Activated T-cell treated with anti-CD3 and anti-CD28 coated beads for 48 hours (primary cell): ENCODE data around the gene MRPL53.
"Not testable (repeated sequence)": the region's sequence is repeated elsewhere in the genome, so short reads cannot be mapped to it uniquely, and the experiment has no call there.

Source experiments
- DNase-seq: peaks from one replicate; pipeline ENCODE4 v3.0.0-alpha.2; 2020; ENCODE audit warnings: low read depth

The MRPL53 gene

GRCh38 chr2:74454654-74455511, 17.6 kb downstream of the MRPL53 start, which contains the start of gene INO80B:
INO80B (plus strand) TSS chr2:74455087; CDS start chr2:74455117, 30 bp downstream.
- DNase-seq: peak; percentile 95

- no peak for DNase-seq
These were observed 21.8 kb downstream of the MRPL53 start for GRCh38 chr2:74450570-74451190.

GRCh38 chr2:74448771-74449170, 23.7 kb downstream of the MRPL53 start:
- DNase-seq: no peak

DNA sequence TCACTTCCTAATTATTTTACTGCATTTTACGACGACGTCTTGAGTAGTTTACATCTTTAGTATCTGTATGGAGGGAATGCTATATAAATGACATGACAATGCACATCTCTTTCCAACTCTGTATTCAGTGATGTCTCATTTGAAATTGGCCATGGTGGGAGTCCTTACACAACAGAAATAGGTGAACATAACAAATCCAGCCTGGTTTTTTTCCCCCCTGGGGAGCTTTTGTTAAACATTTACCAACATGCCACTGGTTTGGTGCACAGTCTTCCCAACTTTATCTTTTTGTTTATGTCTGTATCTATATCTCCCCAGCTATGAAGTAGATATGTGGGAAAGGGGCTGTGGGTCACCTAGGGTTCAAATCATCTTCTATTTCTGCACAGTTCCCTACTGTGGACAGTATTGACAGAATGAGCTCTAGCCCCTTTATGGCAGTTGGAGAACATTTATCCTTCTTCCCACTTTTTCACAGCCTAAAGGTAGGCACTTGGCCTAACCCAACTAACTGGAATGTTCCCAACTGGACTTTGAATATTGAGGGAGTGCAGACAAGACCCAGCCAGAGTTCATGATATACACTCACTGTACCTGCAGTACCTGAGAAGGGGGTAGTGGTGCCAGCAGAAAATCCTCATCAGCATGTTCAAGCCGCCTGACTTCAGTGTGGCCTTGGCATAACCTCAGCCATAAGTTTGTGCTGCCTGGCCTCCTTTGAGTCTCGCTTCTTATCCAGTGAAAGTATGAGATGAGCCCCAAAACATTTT, 25.1 kb downstream of the MRPL53 start:
- no peak for DNase-seq

DNA sequence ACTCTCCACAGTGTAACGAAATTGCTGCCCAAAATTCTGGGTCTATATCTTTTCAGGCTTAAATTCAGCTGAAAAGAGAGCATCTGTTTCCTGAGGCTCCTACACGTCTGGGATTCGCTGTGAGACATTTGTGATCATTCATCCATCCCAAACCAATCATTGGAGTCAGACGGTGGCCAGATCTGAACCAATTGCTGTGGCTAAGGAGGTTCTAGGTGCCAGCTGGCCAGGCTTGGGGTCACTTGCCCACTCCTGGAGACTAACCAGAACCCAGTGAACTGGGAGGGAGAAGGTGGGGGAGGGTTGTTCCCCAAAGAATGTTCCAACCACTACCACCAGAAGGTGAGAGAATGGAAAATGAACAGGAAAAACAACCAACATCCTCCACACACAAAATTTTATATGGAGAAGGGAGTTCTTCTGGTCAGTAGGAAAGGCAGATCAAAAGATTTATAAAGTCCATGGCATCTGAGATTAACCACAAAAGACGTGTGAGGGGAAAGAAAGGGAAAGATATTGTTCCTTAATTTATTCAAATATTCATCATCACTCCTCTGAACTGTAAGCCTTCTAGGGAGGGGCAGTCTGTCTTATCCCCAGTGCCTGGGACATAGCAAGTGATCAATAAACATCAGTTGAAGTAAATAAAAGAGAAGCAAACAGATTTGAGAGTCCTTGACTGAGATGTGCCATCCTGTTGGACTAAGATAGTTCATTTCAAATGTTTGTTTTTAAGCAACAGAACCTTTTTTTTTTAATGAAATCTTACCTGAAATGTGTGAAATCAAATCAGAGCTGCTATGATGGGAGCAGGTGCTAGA, 27.8 kb downstream of the MRPL53 start:
- DNase-seq: no peak

DNA sequence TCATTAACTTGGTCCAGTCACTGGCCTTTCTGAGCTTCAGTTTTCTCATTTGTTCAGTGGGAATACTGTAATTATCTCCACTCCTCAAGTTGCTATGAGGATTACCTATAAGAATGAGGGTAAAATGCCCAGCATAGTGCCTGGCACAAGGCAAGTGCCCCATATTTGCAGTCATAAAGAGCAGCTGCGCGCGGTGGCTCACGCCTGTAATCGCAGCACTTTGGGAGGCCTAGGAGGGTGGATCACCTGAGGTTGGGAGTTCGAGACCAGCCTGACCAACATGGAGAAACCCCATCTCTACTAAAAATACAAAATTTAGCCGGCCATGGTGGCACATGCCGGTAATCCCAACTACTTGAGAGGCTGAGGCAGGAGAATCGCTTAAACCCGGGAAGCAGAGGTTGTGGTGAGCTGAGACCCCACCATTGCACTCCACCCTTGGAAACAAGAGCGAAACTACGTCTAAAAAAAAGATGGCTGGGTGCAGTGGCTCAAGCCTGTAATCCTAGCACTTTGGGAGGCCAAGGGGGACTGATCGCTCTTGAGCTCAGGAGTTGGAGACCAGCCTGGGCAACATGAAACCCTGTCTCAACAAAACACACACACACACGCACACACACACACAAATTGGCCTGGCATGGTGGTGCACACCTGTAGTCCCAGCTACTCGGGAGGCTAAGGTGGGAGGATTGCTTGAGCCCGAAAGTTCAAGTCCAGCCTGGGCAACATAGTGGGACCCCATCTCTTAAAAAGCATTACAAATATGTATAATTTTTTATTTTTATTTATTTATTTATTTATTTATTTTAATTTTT, 29.8 kb downstream of the MRPL53 start:
- DNase-seq: not testable (repeated sequence)

DNA sequence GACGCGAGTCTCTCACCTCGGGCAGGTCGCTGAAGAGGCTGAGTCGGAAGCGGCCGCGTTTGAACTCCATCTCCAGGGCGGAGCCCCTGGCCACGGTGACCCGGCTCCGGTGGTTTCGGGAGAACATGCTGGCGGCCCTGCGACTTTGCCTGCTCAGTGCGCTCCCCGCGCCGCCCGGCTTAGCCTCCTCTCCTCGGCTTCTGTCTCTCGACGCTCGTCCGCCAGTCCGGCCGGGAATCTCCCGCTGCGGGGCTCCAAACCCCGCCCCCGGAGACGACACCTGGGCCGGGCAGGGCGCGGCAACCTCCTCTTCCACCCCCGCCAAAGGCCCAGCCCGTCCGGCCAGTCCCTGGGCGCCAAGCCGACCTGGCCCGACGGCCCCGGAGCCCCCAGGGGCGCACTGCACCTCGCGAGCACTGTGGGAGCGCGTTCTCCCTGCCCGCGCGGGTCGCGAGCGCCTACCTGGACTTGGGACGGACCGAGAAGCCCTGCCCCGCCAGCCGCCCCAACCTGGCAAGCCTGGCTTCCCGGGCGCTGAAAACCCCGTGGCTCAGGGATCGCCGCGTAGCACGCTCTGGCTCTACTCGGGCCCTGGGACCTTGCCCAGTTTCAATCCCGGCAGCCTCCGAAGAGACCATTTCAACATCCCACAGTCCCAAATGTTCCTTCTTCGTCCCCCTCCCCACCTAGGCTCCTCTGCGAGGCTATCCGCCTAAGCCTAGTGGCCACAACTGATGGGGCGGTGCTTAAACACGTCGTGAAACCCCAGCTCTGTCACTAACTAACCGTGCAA, 30.6 kb downstream of the MRPL53 start, which contains the start of gene RTKN:
Gene RTKN, minus strand, starts transcription at position 248 of the 793 bp plus-strand sequence. Its CDS starts 121 bp downstream, at position 127.
- no peak for DNase-seq

GRCh38 chr2:74441170-74441689, 31.2 kb downstream of the MRPL53 start:
- DNase-seq: no peak

DNA sequence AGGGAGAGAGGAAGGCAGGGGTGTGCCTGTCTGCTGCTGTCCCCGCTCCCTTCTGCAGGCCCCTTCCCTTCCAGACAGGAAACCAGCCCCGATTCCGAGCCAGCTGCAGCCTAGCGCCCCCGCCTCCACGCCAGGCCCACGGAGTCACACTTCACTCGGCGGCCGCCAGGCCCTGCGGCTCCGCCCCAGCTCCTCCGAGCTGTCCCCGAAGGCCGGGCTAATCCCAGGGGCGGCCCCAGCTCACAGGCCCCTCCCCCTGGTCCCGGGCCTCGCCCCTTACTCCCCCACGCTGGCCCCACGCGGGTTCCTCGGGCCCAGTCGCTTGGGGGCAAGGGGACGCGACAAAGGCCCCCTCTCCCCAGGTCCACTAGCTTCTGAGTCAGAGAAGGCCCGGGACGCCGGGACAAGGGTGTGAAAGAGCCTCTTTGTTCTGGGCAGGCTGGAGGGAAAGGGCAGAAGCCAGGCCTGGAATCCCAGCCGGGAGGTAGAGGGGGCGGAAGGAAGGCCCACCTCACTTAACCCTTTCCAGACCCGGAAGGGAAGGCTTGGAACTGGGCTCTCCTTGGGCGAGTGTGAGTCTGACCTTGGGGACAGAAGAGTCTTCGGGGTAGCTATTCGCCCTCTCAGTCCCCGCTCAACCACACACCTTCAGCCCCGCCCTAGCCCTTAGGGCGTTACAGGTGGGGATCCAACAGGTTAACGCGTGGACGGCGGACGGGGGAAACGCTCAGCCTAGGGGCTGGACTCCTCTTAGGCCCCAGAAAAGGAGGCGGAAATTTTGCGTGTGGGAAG, 31.9 kb downstream of the MRPL53 start:
- peak; percentile 63 for DNase-seq

GRCh38 chr2:74439803-74440377, 32.6 kb downstream of the MRPL53 start:
- no peak for DNase-seq

GRCh38 chr2:74439373-74439772, 33.1 kb downstream of the MRPL53 start:
- no peak for DNase-seq

DNA sequence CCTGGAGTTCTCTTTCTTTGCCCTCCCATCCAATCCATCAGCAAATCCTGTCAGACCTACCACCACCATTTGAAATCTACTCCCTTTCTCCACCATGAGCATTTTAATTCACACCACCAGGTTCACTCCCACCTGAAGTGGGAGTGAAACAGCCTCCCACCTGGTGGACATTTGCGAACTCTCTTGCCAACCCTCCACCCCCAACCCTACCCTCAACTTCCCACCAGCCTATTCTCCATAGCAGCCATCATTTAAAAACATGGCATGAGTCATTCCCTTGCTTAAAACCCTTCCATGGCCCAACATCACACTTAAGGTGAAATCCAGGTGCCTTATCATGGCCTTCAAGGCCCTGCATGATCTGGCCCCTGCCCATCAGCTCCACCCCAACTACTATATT, 34.2 kb downstream of the MRPL53 start:
- DNase-seq: no peak

DNA sequence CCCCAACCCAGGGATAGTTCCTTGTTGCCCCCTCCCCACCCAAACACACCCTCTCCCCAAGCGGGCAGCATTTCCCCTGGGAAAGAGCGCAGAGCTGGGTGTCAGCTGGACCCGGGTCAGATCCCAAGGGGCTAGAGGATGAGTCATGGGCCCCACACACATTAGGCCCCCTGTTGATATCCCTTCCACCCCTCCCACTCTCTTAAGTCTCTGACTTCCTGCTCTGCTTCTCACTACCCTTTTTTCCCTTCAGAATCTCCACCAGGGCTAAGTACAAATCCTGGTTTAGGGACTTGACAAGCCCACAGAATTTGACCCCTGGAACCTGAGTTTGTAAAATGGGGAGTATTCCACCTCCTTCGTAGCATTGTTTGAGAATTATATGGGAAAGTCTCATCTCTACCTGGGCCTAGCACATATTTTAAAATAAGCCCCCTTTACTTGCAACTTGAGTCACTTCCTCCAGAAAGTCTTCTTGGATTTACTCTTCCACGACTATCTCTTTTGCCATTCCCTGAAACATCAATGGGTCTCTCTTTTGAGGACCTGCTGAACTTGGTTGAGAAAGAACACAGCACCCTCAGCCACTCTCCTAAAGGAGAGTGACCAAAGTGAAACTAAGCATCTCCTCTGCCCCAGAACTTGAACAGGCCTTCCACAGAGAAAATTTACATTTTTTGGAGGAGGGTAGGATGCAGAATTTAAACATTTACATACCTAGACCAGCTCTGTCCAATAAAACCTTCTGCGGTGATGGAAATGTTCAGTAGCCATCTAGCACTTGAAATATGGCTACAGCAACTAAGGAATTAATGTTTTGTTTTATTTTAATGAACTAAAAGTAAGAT, 35.4 kb downstream of the MRPL53 start:
- no peak for DNase-seq

DNA sequence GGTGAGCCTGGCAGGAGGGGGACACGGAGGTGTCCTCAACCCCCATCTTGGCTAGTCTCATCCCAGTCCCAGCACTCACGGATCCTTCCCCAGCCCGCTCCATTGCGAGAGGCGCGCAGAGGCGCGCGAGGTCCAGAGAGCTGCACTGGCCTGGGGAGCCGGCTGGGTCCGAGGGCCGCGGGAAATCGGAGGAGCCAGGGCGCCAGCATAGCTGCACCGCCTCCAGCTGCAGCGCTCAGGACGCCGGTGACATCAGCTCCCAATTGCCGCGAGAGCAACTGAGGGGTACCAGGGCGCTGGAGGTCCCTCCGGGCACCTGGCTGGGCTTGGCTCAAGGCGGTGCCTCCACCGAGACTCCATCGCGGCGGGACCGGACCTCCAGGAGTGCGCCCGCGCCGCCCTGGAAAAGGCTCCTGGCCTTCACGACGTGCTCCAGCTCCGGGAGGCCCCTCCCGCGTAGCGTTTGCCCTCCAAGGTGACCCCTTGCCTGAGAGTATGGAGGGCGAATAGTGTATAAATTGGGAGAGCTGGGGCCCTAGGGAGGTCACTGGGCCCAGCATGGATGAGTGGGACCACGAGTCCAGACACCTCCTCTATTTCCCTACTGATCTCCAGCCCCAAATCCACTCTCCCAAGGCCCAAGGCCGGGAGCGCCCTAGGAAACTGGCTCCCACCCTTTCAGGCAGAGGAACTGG, 36.2 kb downstream of the MRPL53 start:
- DNase-seq: no peak

- no peak for DNase-seq
These were observed 42.0 kb downstream of the MRPL53 start for GRCh38 chr2:74430502-74430901.

DNA sequence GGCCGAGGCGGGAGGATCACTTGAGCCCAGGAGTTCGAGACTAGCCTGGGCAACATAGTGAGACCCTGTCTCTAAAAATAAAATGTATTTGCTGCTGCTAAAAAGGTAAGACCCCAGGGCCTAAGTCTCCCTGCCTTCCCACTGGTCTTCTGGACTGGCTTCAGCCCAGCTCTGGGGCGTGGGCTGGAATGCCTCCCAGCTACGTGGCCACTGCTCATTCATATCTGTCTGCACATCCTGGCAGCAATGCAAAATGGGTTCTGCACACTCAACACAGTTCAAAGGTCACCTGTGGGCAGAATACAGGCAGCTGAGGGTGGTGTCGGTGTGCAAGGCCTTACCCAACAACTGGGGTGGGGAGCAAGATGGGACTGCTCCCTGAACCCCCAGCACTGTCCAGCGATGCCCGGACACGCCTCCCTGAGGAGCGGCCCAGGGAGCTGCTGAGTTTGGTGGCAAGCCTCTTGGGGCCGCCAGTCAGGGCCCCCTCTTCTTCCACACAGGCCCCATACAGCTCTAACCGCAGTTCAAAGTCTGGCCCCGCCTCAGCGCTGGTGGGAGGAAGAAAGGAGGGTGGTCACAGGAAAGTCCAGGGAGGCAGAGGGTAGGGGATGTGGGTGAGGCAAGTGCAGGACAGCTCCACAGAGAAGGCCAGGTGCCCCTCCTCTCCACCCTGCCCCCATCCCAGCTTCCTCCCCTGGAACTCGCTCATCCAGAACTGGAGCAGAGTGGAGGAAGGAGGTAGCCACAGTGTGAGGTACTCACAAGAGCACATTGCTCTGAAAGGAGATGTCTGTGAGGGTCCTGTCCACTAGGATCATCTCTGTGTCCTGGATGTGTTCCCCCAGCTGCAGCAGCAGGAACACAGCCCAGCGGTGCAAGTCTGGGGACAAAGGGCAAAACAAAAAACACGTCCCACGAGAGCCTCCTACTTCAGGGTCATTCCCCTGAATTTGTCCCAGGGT, 42.7 kb downstream of the MRPL53 start:
- no peak for DNase-seq
